ENCODE data around the gene TCL1A. TPM values are rescaled to one million over a fixed set of nuclear protein-coding genes. Genes with fewer than 3 reads are reported as not detected.

The TCL1A gene
- total and polyA plus RNA-seq, 10 of the 15 experiments (the other 5 are each of a cell fraction or from before 2014, with no cell fraction given), result 5.9 to 283 (median 113) TPM

GRCh38 chr14:95756127-95756526, 42.2 kb upstream of the TCL1A start (continued):
- TF ChIP-seq ZNF687 (IDR thresholded peaks at IDR 0.05) (no peak), SMARCA5 (IDR thresholded peaks at IDR 0.05) (no peak), MTA2 (IDR thresholded peaks at IDR 0.05; ENCODE audit: low read depth) (no peak), ZBED1 (IDR thresholded peaks at IDR 0.05; ENCODE audit: borderline replicate concordance) (no peak), ETV6 (conservative IDR thresholded peaks at IDR 0.05 in 1 of 2, IDR thresholded peaks at IDR 0.05 in 1 of 2; ENCODE audit: borderline replicate concordance in 1 of 2, low read depth in 1 of 2) (no peak), RBBP5 (conservative IDR thresholded peaks at IDR 0.05) (no peak), IRF4 (IDR thresholded peaks at IDR 0.05; ENCODE audit: low read depth, low read length) (no peak), MYB (IDR thresholded peaks at IDR 0.05; ENCODE audit: borderline replicate concordance, low read depth, low read length) (no peak)

DNA sequence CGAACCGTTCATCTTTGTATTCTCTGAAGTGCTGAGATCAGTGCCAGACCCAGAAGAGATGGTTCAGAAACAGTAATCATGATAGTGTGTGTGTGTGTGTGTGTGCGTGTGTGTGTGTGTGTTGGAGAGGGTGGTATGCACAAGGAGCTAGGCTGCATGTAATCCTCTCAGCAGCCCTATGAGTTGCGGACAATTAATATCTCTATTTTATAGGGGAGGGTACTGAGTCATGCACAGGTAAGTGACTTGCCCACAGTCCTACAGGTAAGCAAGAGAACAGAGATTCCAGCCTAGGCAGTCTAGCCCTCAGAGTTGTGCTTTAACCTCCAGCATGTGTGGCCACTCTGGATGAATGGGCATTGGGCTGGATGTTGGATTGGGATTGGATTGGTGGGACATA, 27.9 kb upstream of the TCL1A start:
- H3K4me1 ChIP-seq (ENCODE audit: control insufficient read depth, insufficient read depth, low read length), result no peaks in the 10 kb centered on the region
- H3K4me2 ChIP-seq (ENCODE audit: control insufficient read depth, insufficient read depth), result no peak overlapping the region
- CTCF ChIA-PET, result no interaction called here
- BruUV-seq (replicated peaks), result no TSS peak
- no peak overlapping the region for H3K27ac ChIP-seq (ENCODE audit: control insufficient read depth, insufficient read depth)
- no peak overlapping the region for H3K4me3 ChIP-seq
- 60% methylated on average over 4 of the region's 4 CpGs for WGBS (ENCODE audit: insufficient coverage, insufficient replicate concordance, low lambda C conversion rate, missing lambda C conversion rate)
- H2AFZ ChIP-seq (ENCODE audit: control insufficient read depth, low read depth, low read length), result no peak overlapping the region
- no peak for DNase-seq (ENCODE audit: low read depth, low spot score)
- H3K27me3 ChIP-seq (replicated peaks in 1 of 2; ENCODE audit: control insufficient read depth in 2 of 2, insufficient read depth in 2 of 2, low read length in 1 of 2), result no peaks in the 10 kb centered on the region
- no peaks in the 10 kb centered on the region for H3K79me2 ChIP-seq (ENCODE audit: control insufficient read depth, insufficient read depth, low read length)
- SMC1A ChIA-PET (ENCODE audit: uncharacterized antibody, unreplicated experiment), result no interaction called here
- no peaks in the 10 kb centered on the region; the same call in 2 of the 3 replicates for H3K9me3 ChIP-seq (replicated peaks; ENCODE audit: control insufficient read depth, insufficient read depth, low read length)
- FAIRE-seq, result no peak
- no peaks in the 10 kb centered on the region for H3K36me3 ChIP-seq (ENCODE audit: control insufficient read depth in 2 of 2, insufficient read depth in 2 of 2, low read length in 1 of 2)
- H4K20me1 ChIP-seq (ENCODE audit: control insufficient read depth, insufficient read depth), result no peaks in the 10 kb centered on the region
- in situ Hi-C loops (cut with MboI), result no loop called here
- intact Hi-C loops (cut with micrococcal nuclease; ENCODE audit: unreplicated experiment), result no loop called here
- no peak for ATAC-seq
- RAD21 ChIA-PET (ENCODE audit: unreplicated experiment), result no interaction called here
- POLR2A ChIA-PET, result no interaction called here
- H3K9ac ChIP-seq (ENCODE audit: control insufficient read depth, insufficient read depth, low read length), result no peak overlapping the region
- TF ChIP-seq, protein P1, sequence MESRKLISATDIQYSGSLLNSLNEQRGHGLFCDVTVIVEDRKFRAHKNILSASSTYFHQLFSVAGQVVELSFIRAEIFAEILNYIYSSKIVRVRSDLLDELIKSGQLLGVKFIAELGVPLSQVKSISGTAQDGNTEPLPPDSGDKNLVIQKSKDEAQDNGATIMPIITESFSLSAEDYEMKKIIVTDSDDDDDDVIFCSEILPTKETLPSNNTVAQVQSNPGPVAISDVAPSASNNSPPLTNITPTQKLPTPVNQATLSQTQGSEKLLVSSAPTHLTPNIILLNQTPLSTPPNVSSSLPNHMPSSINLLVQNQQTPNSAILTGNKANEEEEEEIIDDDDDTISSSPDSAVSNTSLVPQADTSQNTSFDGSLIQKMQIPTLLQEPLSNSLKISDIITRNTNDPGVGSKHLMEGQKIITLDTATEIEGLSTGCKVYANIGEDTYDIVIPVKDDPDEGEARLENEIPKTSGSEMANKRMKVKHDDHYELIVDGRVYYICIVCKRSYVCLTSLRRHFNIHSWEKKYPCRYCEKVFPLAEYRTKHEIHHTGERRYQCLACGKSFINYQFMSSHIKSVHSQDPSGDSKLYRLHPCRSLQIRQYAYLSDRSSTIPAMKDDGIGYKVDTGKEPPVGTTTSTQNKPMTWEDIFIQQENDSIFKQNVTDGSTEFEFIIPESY (IDR thresholded peaks at IDR 0.05), result no peak
- TF ChIP-seq RUNX3 (IDR thresholded peaks at IDR 0.05; ENCODE audit: low read length) (no peak), KDM1A (IDR thresholded peaks at IDR 0.05; ENCODE audit: borderline replicate concordance) (no peak), RCOR1 (conservative IDR thresholded peaks at IDR 0.05; ENCODE audit: low read depth, low read length) (no peak), EGR1 (IDR thresholded peaks at IDR 0.05; ENCODE audit: borderline replicate concordance in 1 of 2, low read depth in 2 of 2, low read length in 2 of 2) (no peak), RB1 (IDR thresholded peaks at IDR 0.05; ENCODE audit: borderline replicate concordance) (no peak), HDAC2 (IDR thresholded peaks at IDR 0.05) (no peak), CHD2 (IDR thresholded peaks at IDR 0.05; ENCODE audit: borderline replicate concordance, low read depth, low read length) (no peak)
- TF ChIP-seq, protein P2, sequence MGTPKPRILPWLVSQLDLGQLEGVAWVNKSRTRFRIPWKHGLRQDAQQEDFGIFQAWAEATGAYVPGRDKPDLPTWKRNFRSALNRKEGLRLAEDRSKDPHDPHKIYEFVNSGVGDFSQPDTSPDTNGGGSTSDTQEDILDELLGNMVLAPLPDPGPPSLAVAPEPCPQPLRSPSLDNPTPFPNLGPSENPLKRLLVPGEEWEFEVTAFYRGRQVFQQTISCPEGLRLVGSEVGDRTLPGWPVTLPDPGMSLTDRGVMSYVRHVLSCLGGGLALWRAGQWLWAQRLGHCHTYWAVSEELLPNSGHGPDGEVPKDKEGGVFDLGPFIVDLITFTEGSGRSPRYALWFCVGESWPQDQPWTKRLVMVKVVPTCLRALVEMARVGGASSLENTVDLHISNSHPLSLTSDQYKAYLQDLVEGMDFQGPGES (IDR thresholded peaks at IDR 0.05), result no peak
- TF ChIP-seq, protein P3, sequence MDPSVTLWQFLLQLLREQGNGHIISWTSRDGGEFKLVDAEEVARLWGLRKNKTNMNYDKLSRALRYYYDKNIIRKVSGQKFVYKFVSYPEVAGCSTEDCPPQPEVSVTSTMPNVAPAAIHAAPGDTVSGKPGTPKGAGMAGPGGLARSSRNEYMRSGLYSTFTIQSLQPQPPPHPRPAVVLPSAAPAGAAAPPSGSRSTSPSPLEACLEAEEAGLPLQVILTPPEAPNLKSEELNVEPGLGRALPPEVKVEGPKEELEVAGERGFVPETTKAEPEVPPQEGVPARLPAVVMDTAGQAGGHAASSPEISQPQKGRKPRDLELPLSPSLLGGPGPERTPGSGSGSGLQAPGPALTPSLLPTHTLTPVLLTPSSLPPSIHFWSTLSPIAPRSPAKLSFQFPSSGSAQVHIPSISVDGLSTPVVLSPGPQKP (IDR thresholded peaks at IDR 0.05; ENCODE audit: low read depth, low read length), result no peak

All from GM12878 (cell line).